AG04450 (cell line): ENCODE data around the gene REC8. TPM values are rescaled to one million over a fixed set of nuclear protein-coding genes. Genes with fewer than 3 reads are reported as not detected.

ENCODE experiments used
- CTCF ChIA-PET: fragments of 300-600, 350-600 bp; formaldehyde crosslinking; extraction: SDS; loops from one replicate; lab custom pipeline; 2022; ENCODE audit warnings: antibody characterized with exemption, inconsistent platforms; lab: Charles Lee
- POLR2A ChIA-PET: fragments of 350-600 bp; formaldehyde crosslinking; extraction: SDS; loops from one replicate; lab custom pipeline; 2021; ENCODE audit warnings: antibody characterized with exemption, inconsistent platforms; lab: Yijun Ruan, JAX
- DNase-seq: peaks from one replicate; pipeline ENCODE4 v3.0.0-alpha.2; 2011; ENCODE audit warnings: low read depth, low spot score
- H3K27ac ChIP-seq: one replicate; pipeline ENCODE4 v1.5.1; 2012; ENCODE audit warnings: low read depth, low read length, control low read depth
- H3K27me3 ChIP-seq: one replicate; pipeline ENCODE4 v1.6.0; 2012; ENCODE audit warnings: low read length; ENCODE audit not compliant: control insufficient read depth, insufficient read depth
- H3K4me3 ChIP-seq: 2 replicates; pipeline ENCODE4 v1.5.1; 2011; ENCODE audit warnings: mild to moderate bottlenecking, low read depth, low read length, control low read depth
- H3K9me3 ChIP-seq: 2 replicates; pipeline ENCODE4 v1.5.1; 2012; ENCODE audit warnings: low read length; ENCODE audit not compliant: control insufficient read depth, insufficient read depth
- polyA plus RNA-seq: library from polyadenylated mRNA; depleted of rRNA; stranded (reverse); fragments of >200 nt; gene quantifications from 2 replicates; pipeline ENCODE4 v1.2.3, GENCODE V29; 2011
- TF ChIP-seq, protein P1 (sequence below): IDR thresholded peaks from 2 replicates; pipeline ENCODE4 v1.5.1; 2011; ENCODE audit warnings: low read depth, low read length, control low read depth, inconsistent platforms

The REC8 gene
- polyA plus RNA-seq, 1 experiment = 1.5 TPM

DNA sequence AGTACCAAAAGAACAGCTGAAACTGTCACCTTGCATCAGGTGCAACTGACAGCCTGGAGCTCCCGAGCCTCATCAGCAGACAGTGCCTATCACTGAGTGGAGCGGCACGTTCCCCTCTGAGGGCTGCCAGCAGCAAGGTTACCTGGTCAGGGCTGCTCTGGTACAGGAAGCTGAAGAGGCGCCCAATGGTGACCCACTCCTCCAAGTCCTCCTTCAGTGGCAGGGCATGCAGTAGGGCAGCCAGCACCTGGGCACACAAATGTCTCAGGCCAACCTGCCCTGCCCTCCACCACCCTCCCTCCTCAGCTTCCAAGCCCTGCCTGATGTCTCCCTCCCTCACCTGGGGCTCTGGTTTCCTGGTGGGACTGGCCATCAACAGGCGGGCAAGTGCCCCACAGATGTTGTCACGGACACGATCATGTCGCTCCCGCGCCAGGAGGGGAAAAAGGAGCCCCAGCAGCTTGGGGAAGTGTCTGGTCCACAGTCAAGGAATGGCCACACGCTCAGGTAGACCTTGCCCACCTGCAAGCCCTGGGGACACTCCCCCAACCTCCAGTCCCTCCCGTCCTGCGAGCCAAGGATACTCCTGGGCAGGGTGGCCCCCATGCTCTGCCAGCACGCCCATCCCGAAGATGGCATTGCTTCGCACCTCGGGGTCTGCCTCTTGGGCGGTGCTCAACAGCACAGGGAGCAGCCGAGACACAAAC lies 9.6 kb downstream of the REC8 start:
- no peak overlapping the region for H3K4me3 ChIP-seq
- no peak overlapping the region for H3K27ac ChIP-seq
- POLR2A ChIA-PET = interaction anchor here (0.6 to 1.1 kb wide), 2 partner anchors 12 to 38 kb away, joined by 4 to 5 read pairs; no protein-coding TSS in a partner anchor
- DNase-seq = no peak
- CTCF ChIA-PET = interaction anchor here (2.0 kb wide), 1 partner anchor 20 kb away, joined by 6 read pairs; the partner anchor contains the start of gene IRF9
- H3K9me3 ChIP-seq = no peaks in the 10 kb centered on the region
- H3K27me3 ChIP-seq = no peaks in the 10 kb centered on the region
- TF ChIP-seq, protein P1, sequence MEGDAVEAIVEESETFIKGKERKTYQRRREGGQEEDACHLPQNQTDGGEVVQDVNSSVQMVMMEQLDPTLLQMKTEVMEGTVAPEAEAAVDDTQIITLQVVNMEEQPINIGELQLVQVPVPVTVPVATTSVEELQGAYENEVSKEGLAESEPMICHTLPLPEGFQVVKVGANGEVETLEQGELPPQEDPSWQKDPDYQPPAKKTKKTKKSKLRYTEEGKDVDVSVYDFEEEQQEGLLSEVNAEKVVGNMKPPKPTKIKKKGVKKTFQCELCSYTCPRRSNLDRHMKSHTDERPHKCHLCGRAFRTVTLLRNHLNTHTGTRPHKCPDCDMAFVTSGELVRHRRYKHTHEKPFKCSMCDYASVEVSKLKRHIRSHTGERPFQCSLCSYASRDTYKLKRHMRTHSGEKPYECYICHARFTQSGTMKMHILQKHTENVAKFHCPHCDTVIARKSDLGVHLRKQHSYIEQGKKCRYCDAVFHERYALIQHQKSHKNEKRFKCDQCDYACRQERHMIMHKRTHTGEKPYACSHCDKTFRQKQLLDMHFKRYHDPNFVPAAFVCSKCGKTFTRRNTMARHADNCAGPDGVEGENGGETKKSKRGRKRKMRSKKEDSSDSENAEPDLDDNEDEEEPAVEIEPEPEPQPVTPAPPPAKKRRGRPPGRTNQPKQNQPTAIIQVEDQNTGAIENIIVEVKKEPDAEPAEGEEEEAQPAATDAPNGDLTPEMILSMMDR = no peak

DNA sequence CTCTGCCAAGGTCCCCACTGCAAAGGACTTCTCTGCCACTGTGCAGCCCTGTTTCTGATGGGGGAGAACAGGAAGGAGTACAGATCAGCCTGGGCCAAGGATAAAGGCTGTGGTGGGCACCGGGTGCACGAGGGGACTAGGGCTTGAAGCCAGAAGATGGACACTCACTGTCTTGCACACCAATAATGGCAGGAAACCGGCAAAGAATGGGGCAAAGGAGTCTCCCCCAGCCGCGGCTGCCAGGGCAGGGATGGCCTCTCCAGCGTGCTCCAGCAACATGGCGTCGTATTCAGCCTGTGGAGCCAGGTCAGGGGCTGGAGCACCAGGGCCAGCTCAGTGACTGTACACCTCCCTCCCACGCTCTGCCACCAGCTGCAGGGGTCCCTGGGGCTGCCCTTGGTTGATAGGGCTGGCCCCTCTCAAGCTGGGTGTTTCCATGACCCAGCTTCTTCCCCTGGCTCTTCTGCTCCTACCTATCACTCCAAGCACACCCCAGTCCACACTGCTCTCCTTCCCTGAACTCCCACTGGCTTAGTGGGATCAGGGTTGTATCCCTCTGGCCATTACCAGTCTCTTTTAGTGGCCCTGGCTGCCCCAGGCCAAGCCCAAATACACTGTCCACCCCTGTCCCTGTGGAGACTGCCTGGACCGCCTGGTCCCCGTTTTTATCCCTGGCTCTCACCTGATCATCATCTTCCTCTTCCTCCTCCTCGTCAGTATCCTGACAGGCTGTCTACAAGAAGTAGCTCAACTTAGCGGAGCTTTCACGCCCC lies 10.4 kb downstream of the REC8 start:
- ChIA-PET POLR2A (interaction anchor here (0.6 to 1.1 kb wide), 2 partner anchors 12 to 37 kb away, joined by 4 to 5 read pairs; no protein-coding TSS in a partner anchor), CTCF (interaction anchor here (0.8 kb wide), 1 partner anchor 41 kb away, joined by 4 read pairs; the partner anchor contains the start of gene EMC9)
- TF ChIP-seq, protein P1 = no peak
- no peak overlapping the region for H3K4me3 ChIP-seq
- no peaks in the 10 kb centered on the region for H3K9me3 ChIP-seq
- no peaks in the 10 kb centered on the region for H3K27me3 ChIP-seq
- no peak for DNase-seq
- no peak overlapping the region for H3K27ac ChIP-seq

DNA sequence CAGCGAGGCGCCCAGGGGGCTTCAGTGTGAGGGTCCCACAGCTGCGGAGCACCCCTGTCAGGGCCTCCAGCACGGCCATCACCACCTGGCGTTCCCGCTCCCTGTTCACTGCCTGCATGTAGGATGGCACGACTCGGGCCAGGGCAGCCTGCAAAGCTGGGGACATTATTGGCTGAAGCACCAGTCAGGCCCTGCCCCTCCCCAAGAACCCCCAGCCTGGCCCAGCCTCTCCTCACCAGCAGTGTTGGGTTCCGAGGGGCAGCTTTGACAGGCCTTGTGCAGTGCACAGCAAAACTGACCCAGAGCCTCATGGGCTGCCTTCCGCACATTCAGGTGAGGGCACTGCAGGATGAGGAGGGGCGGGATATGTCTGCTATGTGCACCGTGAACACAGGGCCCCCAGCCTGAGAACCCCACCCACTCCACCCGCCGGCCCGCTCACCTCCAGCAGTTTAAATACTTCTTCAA lies 11.2 kb downstream of the REC8 start:
- H3K9me3 ChIP-seq = no peaks in the 10 kb centered on the region
- DNase-seq = no peak
- TF ChIP-seq, protein P1 = no peak
- ChIA-PET POLR2A (no interaction called here), CTCF (interaction anchor here (0.8 kb wide), 1 partner anchor 42 kb away, joined by 4 read pairs; the partner anchor contains the start of gene EMC9)
- no peak overlapping the region for H3K4me3 ChIP-seq
- no peaks in the 10 kb centered on the region for H3K27me3 ChIP-seq
- no peak overlapping the region for H3K27ac ChIP-seq

DNA sequence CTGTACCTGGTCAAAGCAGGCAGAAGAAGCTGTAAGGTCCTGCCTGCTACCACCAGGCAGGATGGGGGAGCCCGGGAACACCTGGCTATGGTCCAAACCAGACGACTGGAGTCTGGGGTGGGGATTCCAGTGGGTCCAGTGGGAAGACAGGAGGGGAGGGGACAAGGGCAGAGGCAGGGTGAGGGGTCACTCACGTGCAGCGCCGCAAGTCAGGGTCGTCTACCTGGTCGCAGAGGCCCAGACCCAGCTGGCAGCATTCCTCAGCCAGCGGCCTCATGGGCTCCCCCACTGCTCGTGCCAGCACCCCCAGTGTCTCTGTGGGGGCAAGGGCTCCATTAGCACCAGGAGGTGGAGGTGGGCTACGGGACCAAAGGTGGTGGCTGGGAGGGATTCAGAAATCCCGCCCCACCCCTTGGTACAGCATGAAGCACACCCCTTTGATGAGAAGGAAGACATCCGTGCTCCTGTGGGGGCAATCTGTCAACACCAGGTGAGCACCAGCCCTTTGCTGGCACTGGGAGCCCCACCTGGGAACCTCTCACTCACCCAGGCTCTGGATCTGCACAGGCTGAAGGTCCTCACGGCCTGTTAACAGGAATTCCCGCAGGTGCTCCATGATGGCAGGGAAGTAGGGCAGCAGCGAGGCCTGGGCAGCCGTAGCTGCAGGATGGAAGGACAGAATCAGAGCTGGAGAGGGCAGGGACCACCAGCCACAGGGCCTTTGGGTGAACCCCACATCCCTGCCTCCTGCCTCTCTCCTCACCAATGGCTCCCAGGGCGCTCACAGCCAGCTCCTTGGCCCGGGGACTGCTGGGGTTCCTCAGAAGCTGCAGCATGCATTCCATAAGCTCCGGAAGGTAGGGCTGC lies 12.5 kb downstream of the REC8 start:
- H3K9me3 ChIP-seq = no peaks in the 10 kb centered on the region; the same call in 1 of the 2 replicates
- TF ChIP-seq, protein P1 = no peak
- no peak overlapping the region for H3K27ac ChIP-seq
- CTCF ChIA-PET = interaction anchor here (2.6 kb wide), 1 partner anchor 24 kb away, joined by 10 read pairs; the partner anchor contains the start of gene IRF9
- H3K27me3 ChIP-seq = no peaks in the 10 kb centered on the region
- DNase-seq = no peak
- POLR2A ChIA-PET = no interaction called here
- no peak overlapping the region for H3K4me3 ChIP-seq
